Stomach (tissue), 4 donors: ENCODE measurements around the gene FNDC3B.

Experiments used
- CTCF ChIP-seq, 7 experiments: fragments of 450-650 bp in 4 of 7; fragments of 200-600 bp in 3 of 7; sonication (generic) in 3 of 7; IDR thresholded peaks; one replicate each; pipeline ENCODE4 v1.5.1; 2016 to 2019; ENCODE audit warnings: antibody characterized with exemption in 7 of 7, control low read depth in 2 of 7, mild to moderate bottlenecking in 1 of 7
- EP300 ChIP-seq: sonication (generic); formaldehyde crosslinking; IDR thresholded peaks from one replicate; pipeline ENCODE4 v1.6.1; 2017; ENCODE audit warnings: antibody characterized with exemption
- POLR2A ChIP-seq, 4 donors: fragments of 450-650 bp; IDR thresholded peaks; one replicate each; pipeline ENCODE4 v1.6.1; 2016; ENCODE audit warnings: antibody characterized with exemption in 4 of 4, control low read depth in 2 of 4, mild to moderate bottlenecking in 1 of 4, moderate library complexity in 1 of 4

GRCh38 chr3:172383306-172383796 is 344.0 kb downstream of the FNDC3B start:
- TF ChIP-seq CTCF (IDR thresholded peaks at IDR 0.05) (no peak), POLR2A (IDR thresholded peaks at IDR 0.05) (no peak), EP300 (no peak)
